K562 (cell line): Measurements from ENCODE around the gene FAM149B1. TPM values are rescaled to one million over a fixed set of nuclear protein-coding genes. Genes with fewer than 3 reads are reported as not detected.

Source experiments
- ATF7 ChIP-seq: fragments of 450-650 bp; IDR thresholded peaks from 2 replicates; pipeline ENCODE4 v1.7.1; 2014; ENCODE audit warnings: mild to moderate bottlenecking, moderate library complexity
- BCL6 ChIP-seq: fragments of 250-450 bp; sonication (Bioruptor Pico); IDR thresholded peaks from 2 replicates; pipeline ENCODE4 v1.4.0; 2020
- CHD2 ChIP-seq: IDR thresholded peaks from 2 replicates; pipeline ENCODE4 v1.6.1; 2011; ENCODE audit warnings: low read depth, low read length
- HNRNPH1 ChIP-seq: fragments of 200-400 bp; formaldehyde crosslinking; optimal IDR thresholded peaks from 2 replicates; pipeline ENCODE3; 2017; ENCODE audit warnings: low read depth, mild to moderate bottlenecking, low read length, moderate library complexity
- ILF3 ChIP-seq: fragments of 450-650 bp; IDR thresholded peaks from 2 replicates; pipeline ENCODE4 v1.6.1; 2018; ENCODE audit warnings: antibody characterized with exemption, mild to moderate bottlenecking, moderate library complexity, borderline replicate concordance
- KAT2B ChIP-seq: IDR thresholded peaks from one replicate; pipeline ENCODE4 v1.6.1; 2012; ENCODE audit warnings: low read depth, mild to moderate bottlenecking, control low read depth, inconsistent platforms, low read length, moderate library complexity
- KAT8 ChIP-seq: fragments of 450-650 bp; IDR thresholded peaks from 2 replicates; pipeline ENCODE4 v1.6.1; 2016; ENCODE audit warnings: low read depth, mild to moderate bottlenecking
- KLF16 ChIP-seq: IDR thresholded peaks from 2 replicates; pipeline ENCODE4 v1.6.1; 2016; ENCODE audit warnings: antibody characterized with exemption
- MCM5 ChIP-seq: fragments of 450-650 bp; IDR thresholded peaks from 2 replicates; pipeline ENCODE4 v1.6.1; 2016; ENCODE audit warnings: low read depth
- MEIS2 ChIP-seq: fragments of 450-650 bp; IDR thresholded peaks from 2 replicates; pipeline ENCODE4 v1.6.1; 2014; ENCODE audit warnings: mild to moderate bottlenecking; ENCODE audit not compliant: partially characterized antibody
- MITF ChIP-seq: IDR thresholded peaks from 2 replicates; pipeline ENCODE4 v1.6.1; 2014; ENCODE audit warnings: antibody characterized with exemption
- NCOA6 ChIP-seq: fragments of 450-650 bp; IDR thresholded peaks from 2 replicates; pipeline ENCODE4 v1.6.1; 2017; ENCODE audit warnings: mild to moderate bottlenecking
- NR1H2 ChIP-seq: sonication (generic); formaldehyde crosslinking; IDR thresholded peaks from 2 replicates; pipeline ENCODE4 v1.4.0; 2020; ENCODE audit warnings: mild to moderate bottlenecking, missing genetic modification reagents
- RNF2 ChIP-seq: sonication (generic); IDR thresholded peaks from 2 replicates; pipeline ENCODE4 v1.6.1; 2016
- TCF15 ChIP-seq: fragments of 250-450 bp; sonication (Bioruptor Pico); IDR thresholded peaks from 2 replicates; pipeline ENCODE4 v1.8.0; 2022; ENCODE audit warnings: moderate library complexity, mild to moderate bottlenecking, inconsistent platforms
- TRIM28 ChIP-seq: fragments of 450-650 bp; IDR thresholded peaks from 2 replicates; pipeline ENCODE4 v1.6.1; 2017
- ZNF121 ChIP-seq: sonication (generic); formaldehyde crosslinking; conservative IDR thresholded peaks from 2 replicates; pipeline ENCODE4 v1.8.0; 2022; ENCODE audit warnings: missing genetic modification reagents
- ZNF140 ChIP-seq: fragments of 250-450 bp; sonication (Bioruptor Pico); IDR thresholded peaks from 2 replicates; pipeline ENCODE4 v1.8.0; 2021; ENCODE audit warnings: moderate library complexity, mild to moderate bottlenecking, inconsistent platforms
- ZNF586 ChIP-seq: fragments of 450-650 bp; formaldehyde crosslinking; conservative IDR thresholded peaks from 2 replicates; pipeline ENCODE4 v1.4.0; 2020; ENCODE audit warnings: mild to moderate bottlenecking, moderate library complexity
- polyA plus RNA-seq, 8 experiments: library from polyadenylated mRNA; depleted of rRNA in 4 of 8; stranded (reverse) in 5 of 8; unstranded in 3 of 8; fragments of >200 nt; fragmentation: Nextera tagmentation in 2 of 8; fragmentation: Illumina TruSeq in 1 of 8; extraction: Ambion mirVana in 2 of 8; extraction: Trizol in 1 of 8; gene quantifications; 2 replicates each; pipeline versions ENCODE4 v1.2.1 to v1.2.3, GENCODE V29; 2011 to 2014; ENCODE audit warnings: inconsistent platforms in 1 of 8, missing spikeins in 1 of 8
- total RNA-seq, 7 experiments: library from RNA; depleted of rRNA in 6 of 7; stranded (reverse); fragments of >200 nt in 6 of 7; fragmentation: Illumina TruSeq in 2 of 7; extraction: Trizol in 2 of 7; gene quantifications; 2 replicates each; pipeline versions ENCODE4 v1.2.1 to v1.2.3, GENCODE V29; 2011 to 2021; ENCODE audit warnings: low replicate concordance in 1 of 7
- TF ChIP-seq, protein P1 (sequence below): IDR thresholded peaks from 2 replicates; pipeline ENCODE4 v1.6.1; 2011; ENCODE audit not compliant: insufficient read length; ENCODE audit errors: extremely low read depth
- TF ChIP-seq, protein P2 (sequence below): fragments of 150-350 bp; conservative IDR thresholded peaks from 2 replicates; pipeline ENCODE4 v1.6.1; 2014; ENCODE audit warnings: low read length
- TF ChIP-seq, protein P3 (sequence below): fragments of 450-650 bp; IDR thresholded peaks from 2 replicates; pipeline ENCODE4 v1.6.1; 2018; ENCODE audit not compliant: partially characterized antibody

Gene FAM149B1
- total and polyA plus RNA-seq, 9 of the 15 experiments (the other 6 are each of a cell fraction or from before 2014, with no cell fraction given), result 4.2 to 18.5 (median 9.3) TPM

DNA sequence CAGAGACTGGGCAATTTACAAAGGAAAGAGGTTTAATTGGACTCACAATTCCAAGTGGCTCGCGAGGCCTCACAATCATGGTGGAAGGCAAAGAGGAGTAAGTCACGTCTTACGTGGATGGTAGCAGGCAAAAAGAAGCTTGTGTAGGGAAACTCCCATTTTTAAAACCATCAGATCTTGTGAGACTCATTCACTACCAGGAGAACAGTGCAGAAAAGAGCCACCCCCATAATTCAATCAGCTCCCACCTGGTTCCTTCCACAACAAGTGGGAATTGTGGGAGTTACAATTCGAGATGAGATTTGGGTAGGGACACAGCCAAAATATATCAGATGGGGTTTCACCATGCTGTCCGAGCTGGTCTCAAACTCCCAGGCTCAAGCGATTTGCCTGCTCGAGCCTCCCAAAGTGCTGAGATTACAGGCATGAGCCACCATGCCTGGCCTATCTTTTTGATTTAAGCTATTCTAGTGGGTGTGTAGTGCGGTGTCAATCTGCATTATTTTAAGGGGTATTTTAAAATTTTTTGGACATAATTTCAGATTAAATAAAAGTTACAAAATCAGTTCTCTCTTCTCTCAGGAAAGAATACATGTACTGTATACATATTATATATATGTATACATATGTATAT, 93.6 kb downstream of the FAM149B1 start (continued):
- TF ChIP-seq MITF (no peak), MEIS2 (no peak), ILF3 (no peak), TCF15 (no peak), ZNF586 (no peak), KAT8 (no peak), RNF2 (no peak), ZNF121 (CRISPR knock-in tag) (no peak), CHD2 (no peak), BCL6 (CRISPR knock-in tag) (no peak), MCM5 (no peak), KAT2B (no peak), HNRNPH1 (no peak), KLF16 (no peak), NR1H2 (no peak), TRIM28 (no peak), ATF7 (no peak), ZNF140 (CRISPR knock-in tag) (no peak), NCOA6 (no peak)
- TF ChIP-seq, protein P1, sequence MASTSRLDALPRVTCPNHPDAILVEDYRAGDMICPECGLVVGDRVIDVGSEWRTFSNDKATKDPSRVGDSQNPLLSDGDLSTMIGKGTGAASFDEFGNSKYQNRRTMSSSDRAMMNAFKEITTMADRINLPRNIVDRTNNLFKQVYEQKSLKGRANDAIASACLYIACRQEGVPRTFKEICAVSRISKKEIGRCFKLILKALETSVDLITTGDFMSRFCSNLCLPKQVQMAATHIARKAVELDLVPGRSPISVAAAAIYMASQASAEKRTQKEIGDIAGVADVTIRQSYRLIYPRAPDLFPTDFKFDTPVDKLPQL, result no peak
- TF ChIP-seq, protein P2, sequence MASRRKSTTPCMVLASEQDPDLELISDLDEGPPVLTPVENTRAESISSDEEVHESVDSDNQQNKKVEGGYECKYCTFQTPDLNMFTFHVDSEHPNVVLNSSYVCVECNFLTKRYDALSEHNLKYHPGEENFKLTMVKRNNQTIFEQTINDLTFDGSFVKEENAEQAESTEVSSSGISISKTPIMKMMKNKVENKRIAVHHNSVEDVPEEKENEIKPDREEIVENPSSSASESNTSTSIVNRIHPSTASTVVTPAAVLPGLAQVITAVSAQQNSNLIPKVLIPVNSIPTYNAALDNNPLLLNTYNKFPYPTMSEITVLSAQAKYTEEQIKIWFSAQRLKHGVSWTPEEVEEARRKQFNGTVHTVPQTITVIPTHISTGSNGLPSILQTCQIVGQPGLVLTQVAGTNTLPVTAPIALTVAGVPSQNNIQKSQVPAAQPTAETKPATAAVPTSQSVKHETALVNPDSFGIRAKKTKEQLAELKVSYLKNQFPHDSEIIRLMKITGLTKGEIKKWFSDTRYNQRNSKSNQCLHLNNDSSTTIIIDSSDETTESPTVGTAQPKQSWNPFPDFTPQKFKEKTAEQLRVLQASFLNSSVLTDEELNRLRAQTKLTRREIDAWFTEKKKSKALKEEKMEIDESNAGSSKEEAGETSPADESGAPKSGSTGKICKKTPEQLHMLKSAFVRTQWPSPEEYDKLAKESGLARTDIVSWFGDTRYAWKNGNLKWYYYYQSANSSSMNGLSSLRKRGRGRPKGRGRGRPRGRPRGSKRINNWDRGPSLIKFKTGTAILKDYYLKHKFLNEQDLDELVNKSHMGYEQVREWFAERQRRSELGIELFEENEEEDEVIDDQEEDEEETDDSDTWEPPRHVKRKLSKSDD, result no peak
- TF ChIP-seq, protein P3, sequence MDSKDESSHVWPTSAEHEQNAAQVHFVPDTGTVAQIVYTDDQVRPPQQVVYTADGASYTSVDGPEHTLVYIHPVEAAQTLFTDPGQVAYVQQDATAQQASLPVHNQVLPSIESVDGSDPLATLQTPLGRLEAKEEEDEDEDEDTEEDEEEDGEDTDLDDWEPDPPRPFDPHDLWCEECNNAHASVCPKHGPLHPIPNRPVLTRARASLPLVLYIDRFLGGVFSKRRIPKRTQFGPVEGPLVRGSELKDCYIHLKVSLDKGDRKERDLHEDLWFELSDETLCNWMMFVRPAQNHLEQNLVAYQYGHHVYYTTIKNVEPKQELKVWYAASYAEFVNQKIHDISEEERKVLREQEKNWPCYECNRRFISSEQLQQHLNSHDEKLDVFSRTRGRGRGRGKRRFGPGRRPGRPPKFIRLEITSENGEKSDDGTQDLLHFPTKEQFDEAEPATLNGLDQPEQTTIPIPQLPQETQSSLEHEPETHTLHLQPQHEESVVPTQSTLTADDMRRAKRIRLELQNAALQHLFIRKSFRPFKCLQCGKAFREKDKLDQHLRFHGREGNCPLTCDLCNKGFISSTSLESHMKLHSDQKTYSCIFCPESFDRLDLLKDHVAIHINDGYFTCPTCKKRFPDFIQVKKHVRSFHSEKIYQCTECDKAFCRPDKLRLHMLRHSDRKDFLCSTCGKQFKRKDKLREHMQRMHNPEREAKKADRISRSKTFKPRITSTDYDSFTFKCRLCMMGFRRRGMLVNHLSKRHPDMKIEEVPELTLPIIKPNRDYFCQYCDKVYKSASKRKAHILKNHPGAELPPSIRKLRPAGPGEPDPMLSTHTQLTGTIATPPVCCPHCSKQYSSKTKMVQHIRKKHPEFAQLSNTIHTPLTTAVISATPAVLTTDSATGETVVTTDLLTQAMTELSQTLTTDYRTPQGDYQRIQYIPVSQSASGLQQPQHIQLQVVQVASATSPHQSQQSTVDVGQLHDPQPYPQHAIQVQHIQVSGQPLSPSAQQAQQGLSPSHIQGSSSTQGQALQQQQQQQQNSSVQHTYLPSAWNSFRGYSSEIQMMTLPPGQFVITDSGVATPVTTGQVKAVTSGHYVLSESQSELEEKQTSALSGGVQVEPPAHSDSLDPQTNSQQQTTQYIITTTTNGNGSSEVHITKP, result peak; percentile 20
